Body of pancreas (tissue), 4 donors: ENCODE results near the gene COX19.

Experiments
- CTCF ChIP-seq, 7 experiments: fragments of 450-650 bp in 4 of 7; fragments of 200-600 bp in 3 of 7; sonication (generic) in 3 of 7; IDR thresholded peaks; one replicate each; pipeline ENCODE4 v1.5.1; 2016 to 2019; ENCODE audit warnings: antibody characterized with exemption in 7 of 7
- POLR2A ChIP-seq, 3 donors: fragments of 450-650 bp; IDR thresholded peaks; one replicate each; pipeline ENCODE4 v1.6.1; 2016; ENCODE audit warnings: antibody characterized with exemption in 3 of 3, mild to moderate bottlenecking in 2 of 3

GRCh38 chr7:984361-985126 lies 9.2 kb upstream of the COX19 start:
- TF ChIP-seq POLR2A (IDR thresholded peaks at IDR 0.05) (no peak), CTCF (IDR thresholded peaks at IDR 0.05) (no peak)
